H1 (cell line): ENCODE data around the gene NAB1. TPM values are rescaled to one million over a fixed set of nuclear protein-coding genes. Genes with fewer than 3 reads are reported as not detected.

Experiments
- CTCF ChIA-PET: fragments of 300-600 bp; sonication (Branson Sonifier 250); formaldehyde crosslinking; loops from one replicate; lab custom pipeline; 2021; ENCODE audit not compliant: partially characterized antibody; lab: Charles Lee
- POLR2A ChIA-PET: fragments of 300-600 bp; sonication (Branson Sonifier 250); formaldehyde crosslinking; loops from one replicate; lab custom pipeline; 2021; ENCODE audit warnings: inconsistent platforms; ENCODE audit not compliant: partially characterized antibody; lab: Charles Lee
- DNase-seq, 2 experiments: peaks; one replicate each; pipeline versions ENCODE4 v3.0.0 to v3.0.0-alpha.2; 2010 to 2022; ENCODE audit warnings: low spot score in 2 of 2, low read depth in 1 of 2, mixed read lengths in 1 of 2
- FAIRE-seq: peaks from 2 replicates; lab custom pipeline; 2011; peaks lifted over from hg19 to GRCh38; lab: Jason Lieb, UNC
- H2AFZ ChIP-seq: 2 replicates; pipeline ENCODE4 v1.8.1; 2012; ENCODE audit warnings: low read length, inconsistent platforms
- H2AK5ac ChIP-seq: 2 replicates; pipeline ENCODE4 v1.6.1; 2013; ENCODE audit warnings: low read depth, low read length
- H2BK120ac ChIP-seq: replicated peaks from 2 replicates; pipeline ENCODE3; 2013; ENCODE audit warnings: low read depth, low read length, inconsistent platforms
- H2BK12ac ChIP-seq: 2 replicates; pipeline ENCODE4 v1.6.1; 2013; ENCODE audit warnings: low read depth, low read length
- H2BK15ac ChIP-seq: 2 replicates; pipeline ENCODE4 v1.6.1; 2013; ENCODE audit warnings: low read length
- H2BK20ac ChIP-seq: 2 replicates; pipeline ENCODE4 v1.6.1; 2013; ENCODE audit warnings: low read length
- H2BK5ac ChIP-seq: 2 replicates; pipeline ENCODE4 v1.6.1; 2013; ENCODE audit warnings: low read depth, low read length
- H3K14ac ChIP-seq: 2 replicates; pipeline ENCODE4 v1.6.1; 2013; ENCODE audit warnings: inconsistent platforms; ENCODE audit not compliant: insufficient read length
- H3K18ac ChIP-seq: 2 replicates; pipeline ENCODE4 v1.6.1; 2013; ENCODE audit warnings: low read length; ENCODE audit errors: extremely low read depth
- H3K23ac ChIP-seq: 2 replicates; pipeline ENCODE4 v1.6.1; 2013; ENCODE audit warnings: inconsistent platforms; ENCODE audit not compliant: insufficient read length
- H3K23me2 ChIP-seq: 2 replicates; pipeline ENCODE4 v1.6.1; 2013; ENCODE audit warnings: low read depth, low read length
- H3K27ac ChIP-seq: 2 replicates; pipeline ENCODE4 v1.6.1; 2011; ENCODE audit warnings: low read depth, low read length, inconsistent platforms
- H3K27me3 ChIP-seq, 4 experiments: replicated peaks in 1 of 4; 1 replicate in 1 of 4; 2 replicates in 3 of 4; pipeline versions ENCODE4 v1.6.1 to v1.8.1; 2011 to 2013; ENCODE audit warnings: low read length in 3 of 4, mild to moderate bottlenecking in 3 of 4, inconsistent platforms in 2 of 4, mixed read lengths in 2 of 4, moderate library complexity in 1 of 4; ENCODE audit not compliant: control insufficient read depth in 3 of 4, insufficient read depth in 3 of 4; ENCODE audit errors: extremely low read depth in 1 of 4
- H3K36me3 ChIP-seq, 4 experiments: 2 replicates each; pipeline versions ENCODE4 v1.6.1 to v1.8.1; 2011 to 2013; ENCODE audit warnings: mild to moderate bottlenecking in 4 of 4, low read length in 3 of 4, moderate library complexity in 2 of 4, control low read depth in 1 of 4, inconsistent platforms in 1 of 4; ENCODE audit not compliant: insufficient read depth in 4 of 4, control insufficient read depth in 2 of 4
- H3K4ac ChIP-seq: replicated peaks from 2 replicates; pipeline ENCODE3; 2013; ENCODE audit warnings: low read length, low read depth, mixed read lengths, inconsistent platforms; ENCODE audit not compliant: insufficient read length
- H3K4me1 ChIP-seq, 4 experiments: replicated peaks in 1 of 4; 1 replicate in 1 of 4; 2 replicates in 3 of 4; pipeline versions ENCODE4 v1.6.1 to v1.8.1; 2011 to 2013; ENCODE audit warnings: low read length in 3 of 4, inconsistent platforms in 2 of 4, mixed read lengths in 1 of 4; ENCODE audit not compliant: insufficient read depth in 4 of 4, control insufficient read depth in 3 of 4
- H3K4me2 ChIP-seq, 2 experiments: 2 replicates each; pipeline versions ENCODE4 v1.6.1 to v1.8.1; 2011 to 2013; ENCODE audit warnings: low read depth in 2 of 2, low read length in 2 of 2, control low read depth in 1 of 2, inconsistent platforms in 1 of 2, mild to moderate bottlenecking in 1 of 2; ENCODE audit not compliant: insufficient read depth in 1 of 2
- H3K4me3 ChIP-seq, 4 experiments: fragments of 200-600, 300-600 bp in 1 of 4; sonication (generic), shearing (Covaris generic), sonication (Bioruptor Twin) in 1 of 4; 2 replicates each; pipeline versions ENCODE4 v1.5.1 to v1.8.1; 2011 to 2016; ENCODE audit warnings: low read length in 4 of 4, low read depth in 3 of 4, control low read depth in 2 of 4, inconsistent platforms in 2 of 4, mild to moderate bottlenecking in 2 of 4, mixed read lengths in 1 of 4, moderate library complexity in 1 of 4; ENCODE audit not compliant: insufficient read depth in 2 of 4; ENCODE audit errors: extremely low read depth in 1 of 4
- H3K56ac ChIP-seq: replicated peaks from 2 replicates; pipeline ENCODE3; 2013; ENCODE audit warnings: low read depth, mild to moderate bottlenecking, mixed read lengths, low read length, inconsistent platforms; ENCODE audit not compliant: insufficient read length
- H3K79me1 ChIP-seq: 2 replicates; pipeline ENCODE4 v1.6.1; 2013; ENCODE audit warnings: low read depth, low read length, control low read depth
- H3K79me2 ChIP-seq, 2 experiments: 2 replicates each; pipeline versions ENCODE4 v1.6.1 to v1.8.1; 2012 to 2013; ENCODE audit warnings: low read length in 2 of 2, mild to moderate bottlenecking in 2 of 2, inconsistent platforms in 1 of 2; ENCODE audit not compliant: insufficient read depth in 2 of 2, control insufficient read depth in 1 of 2
- H3K9ac ChIP-seq, 4 experiments: replicated peaks in 1 of 4; 1 replicate in 1 of 4; 2 replicates in 3 of 4; pipeline versions ENCODE4 v1.6.1 to v1.8.1; 2011 to 2013; ENCODE audit warnings: low read depth in 3 of 4, low read length in 3 of 4, control low read depth in 2 of 4, mild to moderate bottlenecking in 2 of 4, moderate library complexity in 2 of 4, inconsistent platforms in 1 of 4; ENCODE audit errors: extremely low read depth in 1 of 4
- H3K9me3 ChIP-seq, 2 experiments: 2 replicates each; pipeline versions ENCODE4 v1.6.1 to v1.8.1; 2012 to 2013; ENCODE audit warnings: mild to moderate bottlenecking in 2 of 2, moderate library complexity in 2 of 2, control low read depth in 1 of 2, inconsistent platforms in 1 of 2, low read depth in 1 of 2, low read length in 1 of 2, mixed read lengths in 1 of 2; ENCODE audit not compliant: insufficient read depth in 2 of 2
- H4K20me1 ChIP-seq, 2 experiments: replicated peaks in 1 of 2; 2 replicates each; pipeline versions ENCODE3 to v1.8.1; 2011 to 2013; ENCODE audit warnings: inconsistent platforms in 2 of 2, low read length in 2 of 2, mild to moderate bottlenecking in 1 of 2; ENCODE audit not compliant: insufficient read depth in 2 of 2, control insufficient read depth in 1 of 2
- H4K5ac ChIP-seq: 2 replicates; pipeline ENCODE4 v1.6.1; 2013; ENCODE audit warnings: low read length, low read depth, mixed read lengths, inconsistent platforms; ENCODE audit not compliant: insufficient read length
- H4K8ac ChIP-seq: 2 replicates; pipeline ENCODE4 v1.8.0; 2013; ENCODE audit warnings: mild to moderate bottlenecking, moderate library complexity, low read length, inconsistent platforms; ENCODE audit not compliant: insufficient read depth; ENCODE audit errors: extremely low read depth
- H4K91ac ChIP-seq: replicated peaks from 2 replicates; pipeline ENCODE3; 2013; ENCODE audit warnings: low read length, mixed read lengths, inconsistent platforms; ENCODE audit not compliant: insufficient read length
- BCL11A ChIP-seq, 2 experiments: IDR thresholded peaks; one replicate each; pipeline ENCODE4 v1.6.1; 2011; ENCODE audit warnings: low read depth in 2 of 2, low read length in 2 of 2, mild to moderate bottlenecking in 2 of 2
- CBX8 ChIP-seq: fragments of 300-800, 300-1000 bp; sonication (generic); IDR thresholded peaks from 2 replicates; pipeline ENCODE4 v1.7.1; 2016; ENCODE audit warnings: low read depth, low read length, borderline replicate concordance
- KDM4A ChIP-seq: IDR thresholded peaks from one replicate; pipeline ENCODE4 v1.7.1; 2012; ENCODE audit warnings: low read depth, mild to moderate bottlenecking, moderate library complexity, low read length, inconsistent platforms; ENCODE audit not compliant: severe bottlenecking
- POLR2AphosphoS5 ChIP-seq: IDR thresholded peaks from 2 replicates; pipeline ENCODE4 v1.6.1; 2011; ENCODE audit warnings: low read depth, low read length
- RAD21 ChIP-seq, 2 experiments: IDR thresholded peaks in 1 of 2; conservative IDR thresholded peaks in 1 of 2; 2 replicates each; pipeline ENCODE4 v1.6.1; 2011; ENCODE audit warnings: low read depth in 2 of 2, low read length in 2 of 2, improper control_type of control experiment in 1 of 2, inconsistent platforms in 1 of 2, mild to moderate bottlenecking in 1 of 2, moderate library complexity in 1 of 2
- SAP30 ChIP-seq: fragments of 300-600 bp; sonication (generic); IDR thresholded peaks from 2 replicates; pipeline ENCODE4 v1.7.1; 2012; ENCODE audit warnings: low read length, moderate library complexity, mild to moderate bottlenecking, inconsistent platforms; ENCODE audit not compliant: insufficient read depth, insufficient replicate concordance
- TBP ChIP-seq: IDR thresholded peaks from 2 replicates; pipeline ENCODE4 v1.6.1; 2011; ENCODE audit warnings: low read depth, low read length, improper control_type of control experiment
- TCF12 ChIP-seq: IDR thresholded peaks from 2 replicates; pipeline ENCODE4 v1.6.1; 2011; ENCODE audit warnings: low read depth, mild to moderate bottlenecking, low read length
- WGBS, 2 experiments: shearing (Covaris generic) in 1 of 2; methylation state at CpG; one replicate each; pipeline versions ENCODE4 v1.1.6 to v1.1.7; 2013 to 2015; ENCODE audit warnings: low lambda C conversion rate in 2 of 2, mixed read lengths in 2 of 2, inconsistent platforms in 1 of 2, low coverage in 1 of 2, missing lambda C conversion rate in 1 of 2; ENCODE audit not compliant: insufficient replicate concordance in 2 of 2, insufficient coverage in 1 of 2, insufficient read length in 1 of 2; ENCODE audit errors: extremely low coverage in 1 of 2, missing lambda C conversion rate in 1 of 2; 5-methylcytosine and 5-hydroxymethylcytosine counted together
- long read RNA-seq, 2 experiments: library from RNA in 1 of 2; library from capped mRNA in 1 of 2; stranded (forward); transcript quantifications; one replicate each; pipeline ENCODE4 v2.0.0, GENCODE V29; 2021; ENCODE audit warnings: inconsistent platforms in 1 of 2
- polyA minus RNA-seq, 3 experiments: library from RNA; depleted of rRNA, polyadenylated mRNA; stranded (reverse); fragments of >200 nt; gene quantifications; 1 replicate in 2 of 3; 2 replicates in 1 of 3; pipeline ENCODE4 v1.2.3, GENCODE V29; 2011
- polyA plus RNA-seq, 7 experiments: library from polyadenylated mRNA; depleted of rRNA in 3 of 7; stranded (reverse) in 5 of 7; unstranded in 2 of 7; fragments of >200 nt in 5 of 7; fragments of 200-250 nt in 2 of 7; gene quantifications; 1 replicate in 5 of 7; 2 replicates in 1 of 7; 4 replicates in 1 of 7; pipeline versions ENCODE4 v1.2.1 to v1.2.3, GENCODE V29; 2011 to 2013; ENCODE audit warnings: missing spikeins in 2 of 7, mixed read lengths in 2 of 7
- total RNA-seq: library from RNA; stranded (reverse); fragmentation: NEBNext Ultra II Directional; extraction: Animal tissue kit (Norgen Biotek cat#: 25700); gene quantifications from 2 replicates; pipeline ENCODE4 v1.2.1, GENCODE V29; 2021

NAB1 gene
- total RNA-seq (28.2 and 28.6 TPM in 2 replicates), polyA plus RNA-seq (2011; rRNA removed) (8.5 and 21.9 TPM in 2 replicates), polyA minus RNA-seq (2011; rRNA and poly(A)+ RNA removed) (26.3 and 33.1 TPM in 2 replicates)
- polyA plus RNA-seq (2011; cell fraction: cytosol; rRNA removed) = 10.4 TPM
- 22.3 TPM for polyA plus RNA-seq (2011; cell fraction: nucleus; rRNA removed)
- polyA plus RNA-seq (2012, experiment 1 of 2) = 14.7 to 20.7 TPM (median 18.8 TPM) in 4 replicates
- polyA plus RNA-seq (2012, experiment 2 of 2) = 1.8 TPM
- 19.7 TPM for polyA plus RNA-seq (2013, experiment 1 of 2)
- 17.3 TPM for polyA plus RNA-seq (2013, experiment 2 of 2)
- 11.1 TPM for polyA minus RNA-seq (2011; cell fraction: cytosol; rRNA and poly(A)+ RNA removed)
- polyA minus RNA-seq (2011; cell fraction: nucleus; rRNA and poly(A)+ RNA removed) = 39.9 TPM
- long read RNA-seq, experiment 1, partial matches to known transcripts = 9 of 20 reads
- long read RNA-seq, experiment 1, other reads (novel, unspliced or antisense) = 9 of 20 reads
- long read RNA-seq, experiment 2, partial matches to known transcripts = 1 of 2 reads
- long read RNA-seq, experiment 2, other reads (novel, unspliced or antisense) = 1 of 2 reads

GRCh38 chr2:190649035-190649797 lies at the start of gene NAB1:
Gene NAB1 (plus strand): TSS chr2:190649083. CDS start chr2:190659177, 10,094 bp downstream.
- peaks cover 0 to 5% (median 1%) of the 10 kb centered on the region in 4 experiments; a peak in 2 of 7 replicates for H3K4me1 ChIP-seq
- H3K56ac ChIP-seq = peak within 1 kb of the TSS; percentile 74
- no peaks in the 10 kb centered on the region for H3K9me3 ChIP-seq
- 0 out of 2 replicates have a peak within 1 kb of the TSS, but pooled peaks have one; percentile 8 for H2BK5ac ChIP-seq
- H2BK20ac ChIP-seq = no peak within 1 kb of the TSS
- H2BK12ac ChIP-seq = no peak within 1 kb of the TSS; the same call in 1 of the 2 replicates
- H3K27me3 ChIP-seq = no peaks in the 10 kb centered on the region
- peak within 1 kb of the TSS; percentile 90 for H4K8ac ChIP-seq
- H2AK5ac ChIP-seq = no peak within 1 kb of the TSS
- peak within 1 kb of the TSS; percentile 71 to 83 (median 74) for H3K9ac ChIP-seq
- no peak within 1 kb of the TSS for H2BK120ac ChIP-seq
- CTCF ChIA-PET = interaction anchor here (8.5 kb wide), 1 partner anchor 31 kb away, joined by 48 read pairs; no protein-coding TSS in a partner anchor
- no peak within 1 kb of the TSS for H2BK15ac ChIP-seq
- peak within 1 kb of the TSS; percentile 97 to 99 for H3K4me2 ChIP-seq
- H3K4ac ChIP-seq = peak within 1 kb of the TSS; percentile 63
- H3K14ac ChIP-seq = no peak within 1 kb of the TSS
- H3K79me2 ChIP-seq = peaks cover 0 to 45% of the 10 kb centered on the region in 2 experiments; a peak in 2 of 4 replicates
- peaks cover 0 to 2% of the 10 kb centered on the region in 2 experiments for H4K20me1 ChIP-seq
- H3K36me3 ChIP-seq = no peaks in the 10 kb centered on the region
- H3K23ac ChIP-seq = no peak within 1 kb of the TSS
- POLR2A ChIA-PET = interaction anchor here (1.1 kb wide), 1 partner anchor 115 kb away, joined by 5 read pairs; the partner anchor contains the start of gene NEMP2
- peak within 1 kb of the TSS; percentile 49; the same call in 1 of the 2 replicates for H3K18ac ChIP-seq
- FAIRE-seq = no peak
- H4K91ac ChIP-seq = peak within 1 kb of the TSS; percentile 94
- DNase-seq = peak in 1 of 2 experiments; percentile 77
- H2AFZ ChIP-seq = peak within 1 kb of the TSS; percentile 34; the same call in 1 of the 2 replicates
- peaks cover 5% of the 10 kb centered on the region for H3K79me1 ChIP-seq
- no peak within 1 kb of the TSS for H3K27ac ChIP-seq
- peak within 1 kb of the TSS; percentile 68 to 96 (median 78) for H3K4me3 ChIP-seq
- WGBS, 2 experiments = 3% methylated on average over 43 of the region's 95 CpGs; no CpG with 5 or more reads in 1 of the 2 experiments
- peaks cover 5% of the 10 kb centered on the region for H3K23me2 ChIP-seq
- peak within 1 kb of the TSS; percentile 43 for H4K5ac ChIP-seq
- TF ChIP-seq TBP (no peak), SAP30 (no peak), TCF12 (no peak), BCL11A (IDR thresholded peaks at IDR 0.05; ENCODE audit: low read depth in 2 of 2, low read length in 2 of 2) (no peak), CBX8 (no peak), RAD21 (IDR thresholded peaks at IDR 0.05 in 1 of 2, conservative IDR thresholded peaks at IDR 0.05 in 1 of 2; ENCODE audit: low read depth in 2 of 2, low read length in 2 of 2) (no peak), KDM4A (peak; percentile 85), POLR2AphosphoS5 (no peak; the same call in 1 of the 2 replicates)
